DMS153 treated with DMSO at 0.1 percent for 48 hours (cell line): ENCODE data around the gene THADA.

Source experiments
- DNase-seq: peaks from one replicate; lab custom pipeline; 2025; ENCODE audit not compliant: unreplicated experiment; lab: John Stamatoyannopoulos, UW

THADA gene

DNA sequence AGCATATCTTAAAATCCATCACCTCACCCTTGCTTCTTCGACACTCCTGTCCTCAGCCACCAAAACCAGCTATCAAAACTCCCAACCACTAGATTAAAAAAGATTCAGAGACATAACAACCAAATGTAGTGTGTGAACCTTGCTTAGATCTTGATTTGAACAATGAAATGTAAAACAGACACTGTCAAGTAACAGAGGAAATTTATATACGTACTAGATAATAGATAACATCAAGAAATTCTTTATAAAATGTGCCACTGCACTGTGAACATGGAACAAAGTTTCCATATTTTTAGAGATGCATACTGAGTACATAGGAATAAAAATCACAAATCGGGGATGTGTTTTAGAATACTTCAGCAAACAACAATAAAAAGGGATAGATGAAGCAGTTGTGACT lies 86.0 kb downstream of the THADA start:
- DNase-seq = no peak

DNA sequence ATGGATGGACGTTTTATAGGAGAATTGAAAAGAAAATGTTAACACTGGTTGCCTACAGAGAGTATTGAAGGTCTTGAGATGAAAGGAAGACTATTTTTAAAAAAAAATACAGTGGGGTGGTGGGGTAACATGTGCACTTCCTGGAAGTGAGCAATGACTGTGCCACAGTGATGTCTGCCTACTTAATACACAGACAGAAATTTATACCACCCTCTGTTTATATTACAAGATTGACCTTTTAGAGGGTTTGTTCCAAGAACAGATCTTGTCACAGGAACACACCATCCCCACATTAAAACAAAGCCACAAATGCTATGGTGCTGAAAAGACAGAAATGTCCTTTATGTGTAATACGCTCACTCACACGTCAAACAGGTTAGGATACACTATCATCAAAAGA lies 87.6 kb downstream of the THADA start:
- DNase-seq = no peak

DNA sequence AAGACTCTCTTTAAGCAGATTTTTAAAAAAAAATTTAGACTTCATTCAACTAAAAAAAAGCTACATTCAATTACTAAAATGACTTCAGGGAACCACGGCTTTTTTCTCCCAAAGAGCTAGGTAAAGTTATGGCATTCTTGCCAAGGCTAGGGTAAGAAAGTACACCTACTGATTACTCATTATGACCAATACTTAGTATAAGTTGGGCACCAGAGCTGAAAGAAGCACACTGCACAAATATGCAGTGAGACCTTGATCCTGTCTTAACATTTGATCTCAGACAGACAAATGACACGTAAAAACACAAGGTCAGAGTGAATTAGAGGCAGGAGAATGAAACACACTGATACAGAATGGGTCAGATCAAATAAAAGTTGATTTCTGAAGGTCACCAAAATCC lies 88.7 kb downstream of the THADA start:
- no peak for DNase-seq

DNA sequence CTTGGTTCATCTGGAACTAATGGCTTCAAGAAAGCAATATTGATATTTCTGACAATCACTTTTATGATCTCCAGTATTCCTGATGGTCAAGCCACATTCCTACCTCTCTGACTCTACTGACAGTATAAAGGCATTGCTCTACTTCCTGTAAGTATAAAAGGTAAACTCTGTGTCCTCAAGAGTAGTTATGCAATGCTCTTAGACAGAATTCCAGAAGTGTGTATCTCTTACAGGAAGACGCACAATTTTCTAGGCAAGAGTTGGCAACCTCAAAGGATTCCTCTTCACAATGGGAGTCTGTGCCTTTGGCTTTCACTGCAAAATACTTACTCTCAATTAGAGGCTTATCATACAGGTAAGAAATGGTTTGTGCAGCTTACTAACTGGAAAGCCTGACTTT lies 100.1 kb downstream of the THADA start:
- DNase-seq = no peak

DNA sequence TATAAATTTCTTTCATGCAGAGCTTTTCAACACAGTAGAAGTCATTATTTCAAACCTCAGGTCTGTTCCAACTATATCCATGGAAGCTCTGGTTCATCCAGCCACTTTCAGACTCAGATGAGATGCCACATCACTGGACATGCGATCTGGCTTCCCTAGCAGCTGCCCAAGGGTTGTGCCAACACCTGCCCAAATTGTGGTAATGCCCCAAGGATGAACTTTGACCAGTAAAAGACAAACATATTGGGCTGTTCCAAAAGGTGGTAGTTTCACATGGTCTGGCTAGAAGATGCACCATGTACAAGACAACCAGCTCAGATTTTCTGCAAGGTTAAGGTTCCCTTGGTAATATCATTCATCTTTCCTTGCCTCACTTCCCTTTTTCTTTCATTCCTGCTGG lies 101.9 kb downstream of the THADA start:
- DNase-seq = no peak

DNA sequence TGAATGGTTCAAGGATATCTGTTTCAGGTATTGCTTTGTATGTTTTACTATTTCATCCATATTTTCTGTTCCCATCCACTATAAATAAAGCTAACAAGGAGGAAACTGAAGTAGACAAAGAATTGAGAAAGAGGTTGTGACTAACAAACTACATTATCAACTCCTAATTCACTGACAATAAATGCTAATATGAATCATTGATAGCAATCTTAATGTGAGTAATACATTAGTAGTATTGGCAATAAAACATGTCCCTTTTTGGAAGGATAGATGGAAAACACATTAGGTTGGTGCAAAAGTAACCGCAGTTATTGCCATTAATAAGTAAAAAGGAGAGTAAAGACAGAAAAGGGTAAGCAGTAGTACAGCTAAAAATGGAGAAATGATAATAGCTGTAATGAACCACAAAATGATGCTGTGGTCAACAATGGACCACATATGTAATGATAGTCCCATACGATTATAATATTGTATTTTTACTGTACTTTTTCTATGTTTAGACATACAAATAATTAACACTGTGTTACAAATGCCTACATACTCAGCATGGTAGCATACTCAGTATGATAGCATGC lies 104.7 kb downstream of the THADA start:
- DNase-seq = no peak

DNA sequence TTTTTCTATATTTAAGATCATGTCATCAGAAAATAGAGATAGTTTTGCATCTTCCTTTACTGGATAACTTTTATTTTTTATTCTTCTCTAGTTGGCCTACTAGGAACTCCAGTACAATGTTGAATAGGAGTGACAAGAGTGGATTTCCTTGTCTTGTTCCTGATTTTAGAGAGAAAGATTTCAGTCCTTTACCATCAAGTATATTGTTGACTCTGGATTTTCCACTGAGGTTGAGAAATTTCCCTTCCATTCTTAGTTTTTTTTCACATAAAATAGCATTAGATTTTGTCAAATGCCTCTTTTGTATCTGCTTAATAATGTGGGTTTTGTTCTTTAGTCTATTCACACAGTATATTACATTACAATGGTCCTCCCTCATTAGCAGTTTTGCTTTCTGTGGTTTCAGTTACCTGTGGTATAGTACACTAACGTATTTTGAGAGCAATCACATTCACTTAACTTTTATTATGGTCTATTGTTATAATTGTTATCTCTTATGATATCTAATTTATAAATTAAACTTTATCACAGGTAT lies 105.5 kb downstream of the THADA start:
- no peak for DNase-seq

DNA sequence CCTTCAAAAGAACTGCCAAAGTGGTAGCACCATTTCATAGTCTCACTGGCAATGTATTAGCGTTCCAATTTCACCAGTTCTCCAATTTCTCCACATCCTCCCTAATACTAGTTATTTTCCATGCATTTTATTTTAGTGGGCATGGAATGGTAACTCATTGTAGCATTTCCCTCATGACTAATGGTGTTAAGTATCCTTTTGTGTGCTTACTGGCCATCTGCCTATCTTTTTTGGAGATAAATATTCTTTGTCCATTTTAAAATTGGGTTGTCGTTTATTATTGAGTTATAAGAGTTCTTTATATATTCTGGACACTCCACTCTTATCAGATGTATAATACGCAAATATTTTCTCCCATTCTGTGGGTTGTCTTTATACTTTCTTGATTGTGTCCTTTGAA lies 107.1 kb downstream of the THADA start:
- no peak for DNase-seq

DNA sequence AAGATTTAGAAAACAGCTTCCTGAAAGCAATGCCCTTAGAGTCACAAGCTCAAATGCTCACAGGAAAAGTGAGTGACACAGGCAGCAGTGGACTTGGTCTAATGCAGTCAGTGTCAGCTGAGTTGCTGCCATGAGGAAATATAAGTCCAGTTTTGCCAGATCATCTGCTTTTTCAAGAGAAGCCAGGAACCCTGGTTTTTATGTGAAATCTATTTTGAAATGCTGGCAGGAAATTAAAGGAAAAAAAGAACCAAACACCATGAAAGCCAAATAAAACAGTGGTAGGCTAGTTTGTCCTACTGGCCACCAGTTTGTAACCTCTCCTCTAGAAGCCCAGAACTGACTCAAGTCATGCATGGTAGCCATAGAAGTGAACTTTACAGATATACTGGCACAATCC lies 109.2 kb downstream of the THADA start:
- DNase-seq = no peak

DNA sequence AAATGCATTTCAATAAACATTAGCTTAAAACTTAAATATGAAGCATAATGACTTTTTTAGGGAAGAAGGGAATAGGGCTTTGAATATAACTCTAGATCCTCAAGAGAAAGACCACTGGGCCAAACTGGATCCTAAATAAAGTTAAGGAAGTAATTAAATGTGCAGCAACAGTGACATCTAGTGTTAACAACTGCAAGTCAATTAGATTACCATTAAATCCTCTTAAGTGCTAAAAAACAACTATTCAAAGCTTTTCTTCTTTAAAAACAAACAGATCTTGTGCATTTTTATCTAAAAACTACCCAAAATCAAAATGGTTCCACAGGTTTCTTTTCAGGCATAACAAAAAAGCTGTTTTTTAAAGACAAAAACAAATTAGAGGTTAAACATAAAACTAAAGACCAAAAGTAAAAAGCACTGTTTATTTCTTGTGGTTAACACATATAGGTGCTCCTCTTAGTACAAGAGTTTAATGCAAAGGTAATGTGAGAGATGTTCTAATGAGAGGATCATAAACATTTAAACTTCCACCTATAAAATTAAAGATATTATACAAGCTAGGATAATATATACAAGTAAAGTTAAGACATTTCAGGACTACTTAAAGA lies 111.4 kb downstream of the THADA start:
- peak; percentile 30 for DNase-seq

DNA sequence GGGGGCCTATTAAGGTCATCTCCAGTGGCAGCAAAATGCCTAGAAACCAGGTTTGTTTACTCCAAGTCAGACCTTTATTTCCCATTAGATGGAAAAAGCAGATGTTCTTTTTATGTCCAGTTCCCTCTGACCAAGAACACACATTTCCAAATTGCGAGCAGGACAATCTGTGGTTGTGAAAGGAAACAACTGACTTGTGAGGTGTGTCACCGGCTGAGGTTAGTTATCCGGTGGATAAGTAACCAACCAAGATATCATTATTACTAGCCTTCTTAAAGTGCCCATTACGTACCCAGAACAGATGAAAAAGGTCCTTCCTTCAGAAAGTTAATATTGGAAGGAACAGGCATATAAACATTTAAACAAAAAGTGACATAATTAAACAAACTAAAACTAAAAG lies 112.9 kb downstream of the THADA start:
- DNase-seq = no peak

DNA sequence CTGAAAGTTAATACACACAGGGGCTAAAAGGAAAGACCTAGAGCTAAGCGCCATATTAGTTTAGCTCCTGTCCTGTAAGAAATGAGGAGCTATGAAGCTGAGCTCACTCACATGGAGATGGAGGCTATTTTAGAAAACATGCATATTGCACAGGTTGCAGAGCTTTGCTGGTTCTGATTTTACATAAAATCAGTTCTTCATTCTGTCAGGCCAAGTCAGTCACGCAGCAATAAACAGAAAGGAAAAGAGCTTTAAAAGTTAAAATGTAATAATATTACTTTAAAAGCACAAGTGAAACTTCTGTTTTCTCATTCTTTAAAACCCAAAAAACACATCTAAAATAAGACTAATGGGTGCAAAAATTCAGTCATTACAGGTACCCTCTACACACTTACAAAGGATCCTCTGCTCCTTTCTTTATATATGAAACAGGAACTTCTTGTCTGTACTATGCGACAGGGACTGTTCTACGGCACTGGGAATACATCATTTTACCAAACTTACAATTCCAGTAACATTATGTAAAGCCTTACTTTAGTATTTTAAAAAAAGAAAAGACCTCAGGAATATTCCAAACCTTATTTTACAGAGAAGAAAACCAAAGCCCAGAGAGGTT lies 113.8 kb downstream of the THADA start:
- no peak for DNase-seq

DNA sequence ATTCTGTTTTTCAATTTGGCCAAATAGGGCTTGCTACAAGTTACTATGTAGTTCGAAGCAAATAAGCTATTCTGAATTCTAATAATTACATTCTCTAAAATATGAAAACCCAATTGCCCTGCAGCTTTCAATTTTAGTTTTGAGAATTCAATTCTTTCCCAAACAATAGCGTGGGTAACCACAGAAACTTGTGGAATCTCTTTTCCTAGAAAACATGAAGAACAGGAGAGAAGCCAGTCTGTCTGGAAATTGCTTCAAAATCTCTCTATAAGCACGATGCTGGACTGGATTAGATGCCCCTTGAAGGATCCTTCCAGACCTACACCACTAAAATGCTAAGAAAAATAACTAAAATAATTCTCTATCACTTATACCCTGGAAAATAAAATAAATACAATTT lies 115.0 kb downstream of the THADA start:
- no peak for DNase-seq

DNA sequence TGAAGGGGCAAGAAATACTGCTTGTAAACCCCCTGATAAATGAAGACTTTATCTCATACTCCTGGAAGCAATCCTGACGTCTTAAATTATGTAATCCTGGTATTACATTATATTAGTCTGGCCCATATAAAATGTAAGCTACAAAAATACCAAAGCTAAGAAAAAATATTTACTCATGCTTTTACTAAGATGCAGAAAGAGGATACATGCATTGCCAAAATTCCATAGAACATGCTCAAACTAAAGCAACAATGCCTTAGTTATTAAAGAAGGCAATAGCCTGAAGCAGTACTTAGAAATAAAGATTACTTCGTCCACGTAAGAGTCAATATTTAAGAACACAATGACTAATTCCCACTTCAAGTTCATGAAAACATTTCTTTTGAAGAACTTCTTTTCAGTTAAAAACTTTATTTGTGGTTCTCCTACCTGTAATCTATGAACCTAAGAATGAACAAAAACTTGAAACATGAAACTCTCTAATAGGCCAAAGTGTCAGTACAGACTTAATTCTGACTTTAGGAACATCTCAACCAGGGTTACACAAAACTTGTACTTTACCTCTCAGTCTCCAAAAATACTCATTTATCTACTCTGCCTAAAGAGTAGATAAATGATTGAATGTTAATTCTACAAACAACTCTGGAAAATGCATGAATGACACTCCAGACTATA lies 117.3 kb downstream of the THADA start:
- no peak for DNase-seq

DNA sequence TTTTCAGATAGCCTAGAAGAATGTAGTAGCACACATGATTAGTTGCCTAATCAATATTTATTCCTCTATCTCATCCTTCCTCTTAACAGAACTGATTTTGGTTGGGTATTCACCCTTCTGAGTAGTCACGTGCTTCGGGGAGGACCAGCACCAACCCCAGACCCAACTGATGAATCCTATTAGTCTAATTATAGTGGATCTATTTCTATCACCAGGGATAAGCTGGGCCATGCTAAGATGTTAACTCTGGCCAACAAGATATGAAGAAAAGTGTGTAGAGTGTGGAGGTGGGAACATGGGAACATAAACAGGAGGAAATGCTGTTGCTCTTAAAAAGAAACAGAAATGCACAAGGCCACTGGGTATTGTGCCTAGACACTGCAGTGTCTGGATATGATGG lies 119.9 kb downstream of the THADA start:
- no peak for DNase-seq

DNA sequence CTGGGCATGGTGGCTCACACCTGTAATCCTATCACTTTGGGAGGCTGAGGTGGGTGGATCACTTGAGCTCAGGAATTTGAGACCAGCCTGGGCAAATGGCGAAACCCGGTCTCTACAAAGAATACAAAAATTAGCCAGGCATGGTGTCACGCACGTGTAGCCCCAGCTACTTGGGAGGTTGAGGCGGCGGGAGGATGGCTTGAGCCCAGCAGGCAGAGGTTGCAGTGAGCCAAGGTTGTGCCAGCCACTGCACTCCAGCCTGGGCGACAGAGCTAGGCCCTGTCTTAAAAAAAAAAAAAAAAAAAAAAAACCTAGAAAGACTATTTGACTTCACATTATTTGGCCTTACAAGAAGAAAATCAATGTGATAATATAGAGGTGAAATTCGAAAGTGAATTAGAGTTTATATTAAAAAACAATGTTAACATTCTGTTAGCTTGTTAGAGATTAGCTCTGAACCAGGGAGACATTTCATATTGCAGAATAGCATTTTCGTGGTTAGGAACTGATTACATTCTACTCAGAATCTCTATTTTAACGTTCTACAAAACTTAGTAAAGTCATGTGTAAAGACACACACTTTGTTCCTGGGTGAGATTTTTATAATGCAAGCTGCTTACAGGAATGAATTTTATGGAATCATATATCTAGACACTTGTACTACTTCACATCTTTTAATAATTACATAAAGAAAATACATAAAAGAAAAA lies 120.5 kb downstream of the THADA start:
- no peak for DNase-seq

DNA sequence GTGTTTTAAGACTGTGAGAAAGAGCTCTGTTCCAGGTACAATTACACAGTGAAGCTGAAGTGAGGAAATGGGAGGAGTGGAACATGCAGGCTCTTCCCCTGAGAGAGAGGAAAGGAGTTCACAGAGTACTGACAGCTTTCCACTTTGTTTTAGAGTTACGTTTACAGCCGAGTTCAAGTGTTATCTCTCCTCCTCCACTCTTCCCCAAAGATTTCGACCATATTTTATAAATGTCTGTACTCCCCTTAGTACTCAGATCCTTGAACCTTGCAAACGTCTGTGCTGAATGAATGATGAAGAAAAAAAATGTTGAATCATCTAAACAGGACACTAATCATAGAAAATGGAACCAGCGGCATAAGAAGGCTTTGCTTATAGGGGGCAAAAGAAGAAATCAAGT lies 121.6 kb downstream of the THADA start:
- no peak for DNase-seq

DNA sequence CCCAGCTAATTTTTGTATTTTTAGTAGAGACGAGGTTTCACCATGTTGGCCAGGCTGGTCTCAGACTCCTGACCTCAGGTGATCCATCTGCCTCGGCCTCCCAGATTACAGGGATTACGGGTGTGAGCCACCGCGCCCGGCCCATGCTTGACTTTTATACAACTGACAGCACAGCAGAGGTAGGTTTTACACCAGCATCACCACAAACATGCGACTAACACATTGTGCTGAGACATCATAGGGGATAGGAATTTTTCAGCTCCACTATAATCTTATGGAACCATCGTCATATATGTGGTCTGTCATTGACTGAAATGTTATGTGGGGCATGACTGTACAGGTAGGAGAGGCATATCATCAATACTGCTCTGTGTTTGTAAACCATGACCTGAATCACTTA lies 122.1 kb downstream of the THADA start:
- DNase-seq = no peak

DNA sequence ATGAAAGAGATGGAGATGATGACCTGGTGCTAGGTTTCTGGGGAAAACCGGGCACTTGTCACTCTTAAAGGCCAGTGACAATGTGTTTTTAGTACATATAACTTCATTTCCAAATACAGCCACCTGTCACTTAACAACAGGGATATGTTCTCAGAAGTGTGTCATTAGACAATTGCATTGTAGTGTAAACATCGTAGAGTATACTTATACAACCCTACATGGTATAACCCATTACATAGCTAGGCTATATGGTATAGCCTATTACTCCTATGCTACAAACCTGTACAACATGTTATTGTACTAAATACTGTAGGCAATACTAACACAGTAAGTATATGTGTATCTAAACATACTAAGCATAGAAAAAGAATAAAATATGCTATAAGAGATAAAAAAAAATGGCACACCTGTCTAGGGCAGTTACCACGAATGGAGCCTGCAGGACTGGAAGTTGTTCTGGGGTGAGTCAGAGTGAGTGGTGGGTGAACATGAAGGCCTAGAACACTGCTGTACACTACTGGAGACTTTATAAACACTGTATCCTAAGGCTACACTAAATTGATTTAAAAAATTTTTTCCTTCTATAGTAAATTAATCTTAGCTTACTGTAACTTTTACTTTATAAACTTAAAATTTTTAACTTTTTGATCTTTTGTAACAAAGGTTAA lies 123.2 kb downstream of the THADA start:
- DNase-seq = peak; percentile 9

DNA sequence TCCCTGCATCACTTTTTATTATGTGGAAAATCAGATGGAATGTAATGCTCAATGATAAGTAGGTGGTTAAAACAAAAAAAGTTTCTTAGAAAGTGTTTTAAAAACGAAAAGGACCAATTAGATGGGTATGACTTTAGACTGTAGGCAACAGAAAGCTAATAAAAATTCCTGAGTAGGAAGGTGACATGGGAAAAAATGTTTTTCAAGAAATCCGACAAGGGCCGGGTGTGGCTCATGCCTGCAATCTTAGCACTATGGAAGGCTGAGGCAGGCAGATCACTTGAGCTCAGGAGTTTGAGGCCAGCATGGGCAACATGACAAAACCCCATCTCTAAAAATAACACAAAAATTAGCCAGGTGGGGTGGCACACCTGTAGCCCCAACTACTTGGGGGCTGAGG lies 126.1 kb downstream of the THADA start:
- DNase-seq = no peak

DNA sequence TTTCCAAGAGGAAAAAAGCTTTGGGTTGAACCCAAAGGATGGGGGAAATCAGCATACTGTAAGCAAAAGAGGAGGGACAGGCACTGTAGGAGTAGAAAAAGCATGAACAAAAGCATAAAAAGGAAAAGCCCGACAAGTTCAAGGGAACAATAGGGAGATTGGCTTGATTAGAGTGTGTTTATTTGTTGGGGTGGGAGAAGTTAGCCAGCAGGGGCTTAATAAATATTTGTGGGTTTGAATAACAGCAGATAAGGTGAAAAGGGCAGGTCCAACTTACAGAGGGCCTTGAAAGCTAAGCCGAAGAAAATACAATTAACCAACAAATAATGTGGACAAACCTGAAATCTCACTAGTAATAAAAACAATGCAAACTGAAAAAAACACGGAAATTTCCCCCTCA lies 126.7 kb downstream of the THADA start:
- DNase-seq = no peak
